GM10266 (cell line): ENCODE measurements around the gene TGM4.

Experiments used
- DNase-seq: peaks from one replicate; pipeline ENCODE4 v3.0.0; 2012; ENCODE audit errors: extremely low spot score
- TF ChIP-seq, protein P1 (sequence below): IDR thresholded peaks from 2 replicates; pipeline ENCODE4 v1.5.1; 2012; ENCODE audit warnings: mild to moderate bottlenecking, low read depth; ENCODE audit not compliant: control insufficient read depth, insufficient read depth; ENCODE audit errors: missing control alignments

The TGM4 gene

DNA sequence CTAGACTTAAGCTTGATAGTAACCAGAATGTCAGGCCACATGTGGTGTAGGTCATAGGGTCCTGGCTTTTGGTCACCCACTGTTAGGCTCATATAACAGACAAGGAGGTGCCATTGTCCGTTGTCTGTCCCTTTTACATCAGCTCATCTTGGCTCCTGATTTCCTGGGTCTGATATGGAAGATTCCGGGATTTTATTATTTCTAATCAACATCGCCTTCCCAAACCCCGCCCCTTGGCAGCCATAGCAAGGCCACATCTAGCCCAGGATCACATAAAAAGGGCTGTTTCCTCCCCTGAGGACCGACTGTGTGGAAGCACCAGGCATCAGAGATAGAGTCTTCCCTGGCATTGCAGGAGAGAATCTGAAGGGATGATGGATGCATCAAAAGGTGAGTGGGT lies at the start of gene TGM4:
TGM4 (plus strand) TSS at position 301 of the 400 bp plus-strand sequence; CDS start at position 372, 71 bp downstream.
- TF ChIP-seq, protein P1, sequence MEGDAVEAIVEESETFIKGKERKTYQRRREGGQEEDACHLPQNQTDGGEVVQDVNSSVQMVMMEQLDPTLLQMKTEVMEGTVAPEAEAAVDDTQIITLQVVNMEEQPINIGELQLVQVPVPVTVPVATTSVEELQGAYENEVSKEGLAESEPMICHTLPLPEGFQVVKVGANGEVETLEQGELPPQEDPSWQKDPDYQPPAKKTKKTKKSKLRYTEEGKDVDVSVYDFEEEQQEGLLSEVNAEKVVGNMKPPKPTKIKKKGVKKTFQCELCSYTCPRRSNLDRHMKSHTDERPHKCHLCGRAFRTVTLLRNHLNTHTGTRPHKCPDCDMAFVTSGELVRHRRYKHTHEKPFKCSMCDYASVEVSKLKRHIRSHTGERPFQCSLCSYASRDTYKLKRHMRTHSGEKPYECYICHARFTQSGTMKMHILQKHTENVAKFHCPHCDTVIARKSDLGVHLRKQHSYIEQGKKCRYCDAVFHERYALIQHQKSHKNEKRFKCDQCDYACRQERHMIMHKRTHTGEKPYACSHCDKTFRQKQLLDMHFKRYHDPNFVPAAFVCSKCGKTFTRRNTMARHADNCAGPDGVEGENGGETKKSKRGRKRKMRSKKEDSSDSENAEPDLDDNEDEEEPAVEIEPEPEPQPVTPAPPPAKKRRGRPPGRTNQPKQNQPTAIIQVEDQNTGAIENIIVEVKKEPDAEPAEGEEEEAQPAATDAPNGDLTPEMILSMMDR = no peak
- DNase-seq = no peak

DNA sequence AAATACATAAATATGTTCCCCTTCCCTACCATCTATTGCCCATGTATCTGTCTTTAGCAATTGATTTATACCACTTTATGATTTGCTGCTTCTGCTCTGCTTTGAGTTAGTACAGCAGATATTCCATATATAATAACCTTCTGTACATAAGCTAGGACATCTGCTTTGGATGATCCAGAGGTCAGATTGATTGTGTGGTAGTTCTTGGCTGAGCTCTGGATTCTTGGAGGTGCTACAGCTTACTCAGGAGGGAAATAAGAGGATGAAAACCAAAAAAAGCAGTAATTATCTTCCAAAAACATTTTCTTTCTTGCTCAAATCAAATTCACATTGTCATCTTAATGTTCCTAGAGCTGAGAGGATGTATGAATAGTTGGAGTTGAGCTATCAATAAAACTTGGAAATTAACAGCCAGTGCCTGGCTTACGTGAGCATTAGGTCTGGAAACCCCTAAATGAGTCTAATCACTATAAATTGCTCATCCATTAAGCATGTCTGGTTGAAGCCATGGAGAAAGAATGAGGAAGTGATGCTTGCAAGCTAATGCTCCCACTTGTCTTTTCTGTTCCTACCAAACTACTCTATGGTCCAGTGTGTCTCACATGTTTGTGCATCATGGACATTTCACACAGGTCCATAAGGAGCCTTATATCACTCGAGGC lies 49.0 kb upstream of the TGM4 start:
- TF ChIP-seq, protein P1 = no peak
- no peak for DNase-seq

DNA sequence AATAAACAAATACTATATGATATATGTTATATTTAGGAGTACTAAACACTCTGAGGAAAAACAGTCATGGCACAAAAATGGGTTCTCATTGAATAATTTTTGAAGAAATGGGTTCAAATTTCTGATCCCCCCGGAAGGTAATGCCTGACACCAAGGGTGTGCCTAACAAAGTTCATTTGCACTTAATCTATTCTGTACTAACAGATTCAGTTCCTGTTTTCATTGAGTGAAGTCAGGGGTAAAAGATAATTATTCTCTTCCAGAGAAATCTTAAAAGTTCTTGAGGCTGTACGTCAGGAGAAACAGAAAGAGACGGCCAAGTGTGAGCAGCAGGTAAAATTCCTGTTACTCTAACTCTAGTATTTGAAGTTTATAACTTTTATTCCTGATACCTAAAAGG lies 47.2 kb upstream of the TGM4 start:
- no peak for DNase-seq
- TF ChIP-seq, protein P1 = no peak

DNA sequence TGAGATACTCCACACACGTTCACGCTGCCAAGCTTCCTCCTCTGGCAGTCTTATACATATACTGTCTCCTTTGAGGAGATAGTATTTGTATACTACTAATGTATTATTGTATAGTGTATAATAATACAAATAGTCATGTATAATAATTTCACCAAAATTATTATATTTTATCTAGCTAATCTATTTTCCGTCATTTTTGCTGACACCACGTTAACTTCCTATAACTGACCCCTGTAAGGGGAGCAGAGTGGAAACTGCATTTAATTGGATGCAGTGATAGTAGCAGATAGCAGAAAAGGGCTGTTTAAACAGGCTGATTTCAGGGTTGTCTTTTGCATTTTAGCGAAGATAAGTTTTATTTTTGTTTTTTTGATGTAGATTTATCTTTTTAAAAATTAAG lies 43.2 kb upstream of the TGM4 start:
- no peak for DNase-seq
- TF ChIP-seq, protein P1 = no peak

GRCh38 chr3:44832032-44832431 lies 42.4 kb upstream of the TGM4 start:
- TF ChIP-seq, protein P1 = no peak
- DNase-seq = no peak

- TF ChIP-seq, protein P1 = no peak
- no peak for DNase-seq
These were observed 41.4 kb upstream of the TGM4 start for GRCh38 chr3:44832965-44833364.

GRCh38 chr3:44833394-44833793 lies 41.0 kb upstream of the TGM4 start:
- no peak for DNase-seq
- TF ChIP-seq, protein P1 = no peak
